AG08396 (cell line): Measurements from ENCODE around the gene KANSL1.

Source experiments
- DNase-seq: peaks from one replicate; pipeline ENCODE4 v3.0.0; 2012; ENCODE audit warnings: low spot score, mixed read lengths

KANSL1 gene

DNA sequence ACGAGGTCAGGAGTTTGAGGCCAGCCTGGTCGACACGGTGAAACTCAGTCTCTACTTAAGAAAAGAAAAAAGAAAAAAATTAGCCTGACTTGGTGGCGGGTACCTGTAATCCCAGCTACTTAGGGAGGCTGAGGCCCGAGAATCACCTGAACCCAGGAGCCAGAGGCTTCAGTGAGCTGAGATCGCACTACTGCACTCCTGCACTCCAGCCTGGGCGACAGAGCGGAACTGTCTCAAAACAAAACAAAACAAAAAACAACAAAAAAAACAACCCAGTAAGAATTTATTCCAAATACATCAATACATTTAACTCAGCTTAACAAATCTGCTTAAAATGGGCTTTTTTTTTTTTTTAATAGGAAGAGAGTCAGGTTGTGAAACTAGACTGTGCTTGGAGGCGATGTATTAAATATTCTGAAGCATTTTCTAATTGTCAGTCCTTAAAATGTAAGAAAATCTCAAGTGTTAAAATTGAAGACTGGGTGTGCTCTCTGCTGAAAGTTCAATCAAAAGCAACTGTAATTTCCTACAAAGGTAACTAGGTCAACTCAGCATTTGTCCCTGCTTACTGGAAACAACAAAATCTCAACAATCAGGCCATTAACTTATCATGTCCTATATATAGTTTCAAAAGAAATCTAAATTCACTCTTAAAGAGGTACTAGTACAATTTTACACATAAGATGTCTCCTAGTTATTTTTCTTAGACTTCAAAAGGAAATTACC is 23.2 kb downstream of the KANSL1 start:
- DNase-seq: no peak

DNA sequence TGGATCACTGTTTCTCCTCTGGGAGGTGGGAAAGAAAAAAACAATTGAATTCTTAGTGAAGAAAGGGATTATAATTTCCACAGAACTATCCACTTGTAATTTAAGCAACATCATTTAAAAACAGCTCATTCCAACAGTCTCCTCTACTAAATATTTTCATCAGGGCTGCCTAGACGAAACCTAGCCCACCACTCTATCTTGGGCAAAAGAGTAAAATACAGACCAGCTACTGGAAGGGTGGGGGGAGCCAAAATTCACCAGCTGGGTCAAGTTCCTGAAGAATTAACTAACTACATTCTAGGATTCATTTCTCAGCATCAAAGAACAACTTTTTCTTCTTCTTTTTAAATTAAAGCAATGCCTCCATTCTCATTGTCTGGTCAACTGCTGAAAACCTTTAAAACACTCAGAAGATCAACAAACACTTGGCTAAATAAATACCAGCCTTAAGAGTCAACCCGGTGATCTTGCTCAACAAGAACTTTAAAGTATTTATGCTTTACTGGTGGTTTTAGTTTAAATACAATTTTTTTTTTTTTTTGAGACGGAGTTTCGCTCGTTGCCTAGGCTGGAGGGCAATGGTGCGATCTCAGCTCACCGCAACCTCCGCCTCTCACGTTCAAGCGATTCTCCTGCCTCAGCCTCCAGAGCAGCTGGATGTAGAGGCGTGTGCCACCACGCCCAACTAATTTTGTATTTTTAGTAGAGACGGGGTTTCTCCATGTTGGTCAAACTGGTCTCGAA is 25.2 kb downstream of the KANSL1 start:
- DNase-seq: peak; percentile 68

DNA sequence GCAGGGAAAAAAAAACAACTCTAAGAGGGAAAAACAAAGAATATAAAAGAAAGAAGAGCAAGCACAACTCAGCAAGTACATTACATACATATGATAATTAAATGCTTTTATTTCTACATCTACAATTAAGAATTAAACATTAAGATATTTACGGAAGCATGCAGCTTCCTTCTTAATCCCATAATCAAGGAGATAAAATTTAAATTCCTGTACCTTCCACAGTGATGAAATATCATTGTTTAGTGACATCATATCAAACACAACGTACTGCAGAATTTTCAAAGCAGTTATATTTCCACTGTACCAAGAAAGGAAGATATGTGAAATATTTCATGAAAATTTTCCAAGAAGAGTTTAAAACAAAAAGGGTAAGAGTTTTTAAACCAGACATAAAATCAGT is 26.0 kb downstream of the KANSL1 start:
- DNase-seq: no peak

DNA sequence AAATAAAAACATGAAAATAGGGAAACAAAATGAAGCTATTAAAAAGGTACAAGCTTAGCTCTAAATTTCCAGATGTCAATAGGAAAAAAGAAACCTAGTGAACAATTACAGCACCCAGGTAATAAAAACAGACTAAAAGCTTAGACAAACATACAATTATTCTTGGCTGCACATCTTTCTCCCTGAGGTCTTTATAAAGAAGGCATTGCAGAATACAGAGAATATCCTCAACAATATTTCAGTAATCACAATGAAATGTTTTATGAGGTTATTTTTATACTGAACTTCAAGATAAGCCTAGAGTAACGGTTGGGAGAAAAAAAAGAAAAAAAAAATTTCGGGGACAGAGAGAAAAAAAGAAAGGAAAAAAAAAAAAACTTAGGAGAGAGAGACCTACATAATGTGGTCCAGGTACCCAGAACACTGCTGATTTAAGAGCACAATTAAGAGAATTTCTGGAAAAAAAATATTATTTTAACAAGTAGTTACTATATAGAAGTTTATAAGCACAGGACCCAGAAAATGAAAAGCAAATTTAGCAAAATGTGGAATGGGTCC is 26.5 kb downstream of the KANSL1 start:
- DNase-seq: no peak

DNA sequence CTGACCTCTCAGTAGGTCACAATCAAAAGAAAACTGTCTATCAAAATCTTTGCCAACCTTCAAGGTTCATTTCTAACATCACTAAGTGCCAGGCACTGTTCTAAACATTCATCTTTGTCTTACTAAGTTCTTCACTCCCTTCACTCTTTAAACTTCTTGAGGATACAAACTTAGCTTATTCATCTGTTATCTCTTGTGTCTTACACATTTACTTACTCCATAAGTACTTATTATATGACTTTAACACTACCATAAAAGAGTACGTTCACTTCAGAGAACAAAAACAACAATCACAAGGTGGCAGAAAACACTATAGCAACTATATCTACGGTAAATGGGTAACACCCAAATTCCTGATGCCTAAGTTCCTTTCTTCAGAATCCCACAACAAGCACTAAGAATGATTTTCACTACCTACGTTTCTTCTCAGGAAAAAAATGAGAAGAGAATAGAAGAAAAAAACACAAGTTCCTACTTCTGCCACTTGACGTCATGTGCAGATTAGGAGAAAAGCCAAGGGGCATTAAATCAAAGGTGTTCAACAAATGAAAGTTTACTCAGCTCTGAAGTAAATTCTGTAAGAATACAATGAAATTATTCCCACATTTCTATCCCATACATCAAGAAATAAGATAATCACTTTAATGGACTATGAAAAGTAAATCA is 29.2 kb downstream of the KANSL1 start:
- DNase-seq: no peak

DNA sequence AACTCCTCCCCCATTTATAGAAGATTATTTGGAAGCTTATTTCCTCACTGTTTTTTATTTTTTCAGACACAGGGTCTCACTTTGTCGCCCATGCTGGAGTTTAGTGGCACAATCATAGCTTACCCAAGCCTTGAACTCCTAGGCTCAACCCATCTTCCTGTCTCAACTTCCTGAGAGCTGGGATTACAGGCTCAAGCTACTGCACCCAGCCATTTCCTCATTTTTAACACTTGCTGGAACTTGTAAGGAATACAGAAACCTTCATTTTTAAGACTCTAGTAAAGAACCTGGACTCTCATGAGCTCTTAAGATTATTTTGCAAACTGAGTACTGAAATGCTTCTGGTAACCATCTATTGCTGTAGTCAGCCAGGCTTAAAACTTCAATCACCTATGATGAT is 29.9 kb downstream of the KANSL1 start:
- no peak for DNase-seq

DNA sequence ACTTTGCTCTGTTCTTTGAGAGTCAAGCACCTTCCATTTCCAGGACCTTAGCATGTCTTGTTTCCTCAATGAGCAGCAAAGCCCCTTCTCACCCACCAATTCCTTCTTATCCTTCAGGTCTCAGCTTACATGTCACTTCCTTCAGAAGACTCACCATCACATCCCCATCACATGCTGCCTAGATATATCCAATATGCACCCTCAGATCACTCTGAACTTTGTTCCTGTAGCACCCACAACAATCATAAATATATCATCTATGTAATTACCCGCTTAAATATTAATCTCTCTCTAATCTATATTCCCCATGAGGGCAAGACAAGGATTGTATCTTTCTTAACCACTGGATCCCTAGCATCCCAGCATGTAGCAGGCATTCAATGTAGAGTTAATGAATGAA is 30.4 kb downstream of the KANSL1 start:
- DNase-seq: no peak

DNA sequence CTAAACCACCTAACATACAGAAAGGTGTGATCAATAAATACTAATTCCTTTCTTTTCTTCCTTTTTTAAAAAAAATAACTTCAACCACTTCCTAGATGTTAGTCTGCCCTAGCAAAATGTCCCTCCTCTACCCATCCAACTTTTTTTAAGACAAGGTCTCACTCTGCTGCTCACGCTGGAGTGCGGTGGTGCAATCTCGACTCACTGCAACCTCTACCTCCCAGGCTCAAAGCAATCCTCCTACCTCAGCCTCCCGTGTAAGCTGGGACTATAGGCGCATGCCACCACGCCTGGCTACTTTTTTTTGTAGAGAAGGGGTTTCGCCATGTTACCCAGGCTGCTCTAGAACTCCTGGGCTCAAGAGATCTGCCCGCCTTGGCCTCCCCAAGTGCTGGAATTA is 33.1 kb downstream of the KANSL1 start:
- DNase-seq: no peak

DNA sequence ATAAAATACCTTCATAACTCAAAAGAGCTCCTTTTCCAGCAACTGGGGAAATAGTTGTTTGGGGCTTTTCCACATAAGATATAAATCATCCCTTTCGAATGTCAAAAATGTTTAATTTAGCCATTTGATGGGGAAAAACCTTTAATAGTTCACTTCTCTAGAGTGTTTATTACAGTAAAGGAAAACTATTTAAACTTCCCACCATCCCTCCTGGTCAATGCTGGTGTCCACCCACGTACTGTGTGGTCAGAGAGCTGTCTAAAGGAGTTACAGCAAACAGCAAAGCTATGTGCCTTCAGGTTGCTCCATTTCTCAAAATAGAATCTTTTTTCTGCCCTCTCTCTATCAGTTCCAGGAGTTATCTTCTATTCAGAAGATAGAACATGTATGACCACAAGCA is 33.5 kb downstream of the KANSL1 start:
- peak; percentile 82 for DNase-seq

DNA sequence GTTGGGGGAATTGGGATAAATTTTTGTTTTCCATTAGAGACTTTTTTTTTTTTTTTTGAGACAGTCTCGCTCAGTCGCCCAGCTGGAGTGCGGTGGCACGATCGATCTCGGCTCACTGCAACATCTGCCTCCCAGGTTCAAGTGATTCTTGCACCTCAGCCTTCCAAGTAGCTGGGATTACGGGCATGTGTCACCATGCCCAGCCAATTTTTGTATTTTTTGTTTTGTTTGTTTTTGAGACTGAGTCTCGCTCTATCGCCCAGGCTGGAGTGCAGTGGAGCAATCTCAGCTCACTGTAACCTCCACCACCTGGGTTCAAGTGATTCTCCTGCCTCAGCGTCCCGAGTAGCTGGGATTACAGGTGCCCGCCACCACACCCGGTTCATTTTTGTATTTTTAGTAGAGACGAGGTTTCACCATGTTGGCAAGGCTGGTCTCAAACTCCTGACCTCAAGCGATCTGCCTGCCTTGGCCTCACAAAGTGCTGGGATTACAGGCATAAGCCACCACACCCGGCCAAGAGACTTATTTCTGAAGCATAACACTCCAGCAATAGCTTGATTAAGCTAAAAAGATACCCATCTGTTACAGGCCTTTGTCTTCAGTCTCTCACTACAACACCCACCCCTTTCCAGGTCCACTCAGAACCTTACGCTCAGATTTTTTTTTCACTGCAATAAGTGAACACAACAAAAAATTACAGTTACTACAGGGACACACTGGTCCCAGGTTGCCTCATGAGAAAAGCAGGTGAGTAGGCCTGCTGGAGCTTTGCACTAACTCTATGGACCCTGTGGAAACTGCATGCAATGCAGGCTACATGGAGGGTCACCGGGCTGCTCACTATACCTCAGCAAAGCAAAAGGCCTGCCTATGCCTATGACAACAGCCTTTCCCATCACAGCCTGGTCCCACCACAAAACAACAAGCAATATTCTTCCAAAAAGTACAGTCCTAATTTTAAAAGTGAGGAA is 34.6 kb downstream of the KANSL1 start:
- no peak for DNase-seq

DNA sequence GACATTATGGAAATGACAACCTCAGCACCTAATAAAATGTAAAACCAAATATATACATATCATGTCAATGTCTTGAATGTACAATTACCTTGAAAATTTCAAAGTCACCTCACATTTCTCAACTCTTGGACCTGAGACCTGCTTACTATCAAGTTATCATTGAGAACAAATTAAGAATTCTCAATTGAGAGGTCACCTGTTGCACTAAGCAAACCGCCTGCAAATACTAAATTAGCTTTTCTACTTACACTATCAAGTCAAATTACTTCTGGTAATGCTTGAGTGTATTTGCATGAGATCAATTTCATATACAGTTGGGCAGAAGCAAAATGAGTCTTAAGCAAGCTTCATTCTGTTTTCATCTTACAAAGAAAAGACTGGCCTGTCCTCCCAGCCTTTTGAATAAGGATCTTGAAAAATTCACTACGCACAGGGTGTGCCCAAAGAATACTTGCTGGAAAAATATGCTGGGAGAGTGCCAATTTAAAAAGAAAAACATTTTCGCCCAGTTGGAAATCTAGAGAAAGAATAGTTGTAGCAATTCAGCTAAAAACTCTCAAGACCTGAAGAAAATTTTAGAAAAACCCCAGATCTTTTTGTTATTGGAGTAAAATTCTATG is 35.7 kb downstream of the KANSL1 start:
- no peak for DNase-seq

DNA sequence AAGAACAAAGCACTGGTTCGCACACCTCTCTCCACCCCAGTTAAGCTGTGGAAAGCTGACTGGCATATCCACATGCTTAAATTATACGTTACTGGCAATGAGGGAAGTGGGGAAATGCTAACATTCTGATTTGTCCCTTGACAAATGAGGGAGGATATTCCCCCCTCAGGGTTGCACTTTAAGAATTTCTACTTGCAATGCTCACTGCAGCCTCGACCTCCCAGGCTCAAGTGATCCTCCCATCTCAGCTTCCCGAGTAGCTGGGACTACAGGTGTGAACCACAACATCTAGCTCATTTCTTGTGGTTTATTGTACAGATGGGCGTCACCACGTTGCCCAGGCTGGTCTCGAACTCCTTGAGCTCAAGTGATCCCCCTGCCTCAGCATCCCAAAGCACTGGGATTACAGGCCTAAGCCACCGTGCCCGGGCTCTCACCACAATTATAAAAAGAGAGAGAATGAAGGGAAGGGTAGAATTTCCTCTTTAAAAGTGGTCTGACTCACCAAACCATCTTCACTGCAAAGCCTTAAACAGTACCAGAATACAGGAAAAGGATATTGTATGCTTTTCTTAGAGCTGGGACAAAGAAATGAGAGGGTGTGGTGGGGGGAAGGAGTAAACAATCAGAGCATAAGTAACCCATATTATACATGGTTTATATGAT is 38.9 kb downstream of the KANSL1 start:
- no peak for DNase-seq

DNA sequence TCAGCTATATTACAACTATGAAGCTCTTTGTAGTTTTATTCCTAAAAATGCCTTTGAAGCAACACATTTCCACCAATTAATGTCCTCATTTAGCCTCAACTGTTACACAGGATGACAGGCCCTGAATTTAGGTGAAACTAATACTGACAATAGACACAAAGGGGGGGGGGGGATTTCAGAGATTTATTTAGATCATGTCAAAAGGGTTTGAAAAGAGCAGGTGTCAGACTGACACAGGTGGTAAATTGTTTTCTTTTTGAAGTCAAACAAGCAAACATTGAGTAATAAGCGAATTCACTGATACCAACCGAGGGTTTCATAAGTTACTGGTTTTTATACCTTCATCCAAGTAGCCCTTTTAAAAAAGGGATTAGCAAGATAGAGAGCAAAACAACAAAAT is 40.8 kb downstream of the KANSL1 start:
- DNase-seq: no peak

DNA sequence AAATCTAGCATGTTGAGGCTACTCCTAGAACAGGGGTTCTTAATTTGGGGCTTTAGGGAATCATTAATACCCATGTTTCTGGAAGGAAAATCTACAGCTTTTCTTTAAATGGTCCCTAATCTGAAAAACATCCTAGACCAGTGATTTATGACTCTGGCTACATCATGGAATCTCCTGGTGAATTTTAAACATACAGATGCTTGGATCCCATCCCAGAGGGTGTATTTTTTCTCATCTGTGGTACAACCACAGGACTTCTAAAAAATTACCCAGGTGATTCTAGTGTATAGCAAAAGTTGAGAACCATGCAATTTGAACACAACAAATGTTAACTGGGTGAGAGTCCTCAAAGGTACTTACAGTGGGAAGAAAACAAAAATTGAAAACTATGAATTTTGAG is 41.5 kb downstream of the KANSL1 start:
- no peak for DNase-seq

DNA sequence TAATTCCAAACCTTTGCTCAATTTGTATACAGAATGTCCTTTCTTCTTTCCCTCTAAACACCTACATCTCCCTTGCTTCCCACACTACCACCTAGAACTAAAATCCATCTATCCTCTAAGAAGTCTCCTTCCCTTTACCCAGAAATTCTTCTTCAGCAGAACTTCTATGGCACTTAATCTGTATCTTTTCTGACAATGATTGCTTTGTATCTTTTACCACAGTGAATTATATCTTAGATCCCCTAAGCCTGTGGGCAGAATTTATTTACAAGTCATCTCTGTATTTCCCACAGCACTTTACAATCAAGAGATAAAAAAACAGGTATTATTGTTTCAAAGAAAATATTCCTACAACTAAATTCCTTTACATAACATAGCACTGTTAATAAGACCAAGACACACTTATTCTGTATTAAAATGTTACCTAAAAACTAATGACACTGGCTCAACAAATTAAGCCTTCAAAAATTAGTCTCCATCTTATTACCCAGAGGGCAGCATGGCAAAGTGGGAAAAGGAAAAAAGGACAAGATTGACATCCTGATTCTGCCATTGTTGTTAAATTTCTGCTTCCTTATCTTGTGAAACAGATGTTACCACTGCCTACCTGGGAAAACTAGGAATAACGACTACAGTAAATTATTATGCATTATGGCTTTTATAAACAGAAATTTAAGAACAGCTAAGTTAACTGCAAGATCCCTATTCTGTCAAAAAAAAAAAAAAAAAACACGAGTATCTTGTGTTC is 42.8 kb downstream of the KANSL1 start:
- DNase-seq: no peak

DNA sequence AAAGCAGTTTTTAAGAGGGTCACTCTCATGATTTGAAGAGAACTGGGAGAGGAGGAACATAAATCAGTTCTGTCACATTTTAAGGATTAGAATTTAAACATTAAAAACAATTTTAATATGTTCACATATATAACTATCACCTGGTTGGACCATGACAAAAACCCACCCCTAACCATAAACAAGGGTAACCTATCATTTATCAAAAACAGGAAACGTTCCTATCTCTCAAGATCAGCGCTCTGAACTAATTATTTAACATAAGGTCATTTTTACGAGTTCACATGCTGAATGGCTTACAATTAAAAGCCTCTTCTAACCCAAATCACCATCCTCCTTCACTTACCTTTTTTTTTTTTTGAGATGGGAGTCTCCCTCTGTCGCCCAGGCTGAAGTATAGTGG is 45.0 kb downstream of the KANSL1 start:
- no peak for DNase-seq

DNA sequence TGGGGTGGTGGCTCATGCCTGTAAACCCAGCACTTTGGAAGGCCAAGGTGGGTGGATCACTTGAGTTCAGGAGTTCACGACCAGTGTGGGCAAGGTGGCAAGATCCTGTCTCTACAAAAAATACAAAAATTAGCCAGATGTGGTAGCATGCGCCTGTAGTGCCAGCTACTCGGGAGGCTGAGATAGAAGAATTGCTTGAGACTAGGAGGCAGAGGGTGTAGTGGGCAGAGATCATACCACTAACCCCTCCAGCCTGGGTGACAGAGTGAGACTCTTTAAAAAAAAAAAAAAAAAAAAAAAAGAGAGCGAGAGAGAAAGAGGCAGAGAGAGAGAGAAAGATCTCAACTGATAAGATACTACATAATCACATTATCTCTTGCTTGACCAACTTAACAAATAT is 45.9 kb downstream of the KANSL1 start:
- no peak for DNase-seq

DNA sequence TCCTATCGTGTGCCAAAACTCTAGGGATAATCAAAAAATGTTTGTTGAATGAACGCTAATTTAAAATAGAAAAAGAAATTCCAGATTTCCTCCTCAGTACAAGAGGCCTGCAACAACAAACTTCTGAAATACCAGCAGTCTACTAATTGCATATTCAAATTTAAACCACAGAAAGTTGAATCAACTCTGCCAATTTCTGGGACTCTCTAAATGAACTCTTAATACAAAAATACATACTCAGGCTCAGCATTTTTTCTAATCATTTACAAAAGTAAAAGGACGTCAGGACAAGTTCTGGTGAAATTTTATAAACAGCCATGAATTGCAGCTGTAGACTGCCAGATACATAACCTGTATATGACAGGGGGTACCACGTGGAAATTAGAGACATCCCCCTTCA is 49.0 kb downstream of the KANSL1 start:
- no peak for DNase-seq

DNA sequence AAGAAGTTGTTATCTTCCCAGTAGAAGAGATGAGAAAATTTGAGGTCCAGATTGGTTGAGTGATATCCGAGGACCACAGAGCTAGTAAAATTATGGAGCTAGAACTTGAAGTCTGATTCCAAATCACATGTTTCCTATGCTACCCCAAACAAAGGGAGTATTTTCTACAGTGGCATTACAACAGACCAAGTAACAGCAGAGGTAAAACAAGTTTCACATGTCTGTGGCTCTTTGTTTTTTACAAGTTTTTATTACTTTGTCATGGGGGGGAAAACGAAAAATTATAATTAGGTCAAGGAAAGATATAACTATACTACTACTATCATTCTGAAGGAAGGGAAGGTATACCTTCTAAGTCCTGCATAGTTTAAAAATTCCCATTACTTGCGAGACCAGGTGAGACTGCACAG is 49.4 kb downstream of the KANSL1 start:
- no peak for DNase-seq

DNA sequence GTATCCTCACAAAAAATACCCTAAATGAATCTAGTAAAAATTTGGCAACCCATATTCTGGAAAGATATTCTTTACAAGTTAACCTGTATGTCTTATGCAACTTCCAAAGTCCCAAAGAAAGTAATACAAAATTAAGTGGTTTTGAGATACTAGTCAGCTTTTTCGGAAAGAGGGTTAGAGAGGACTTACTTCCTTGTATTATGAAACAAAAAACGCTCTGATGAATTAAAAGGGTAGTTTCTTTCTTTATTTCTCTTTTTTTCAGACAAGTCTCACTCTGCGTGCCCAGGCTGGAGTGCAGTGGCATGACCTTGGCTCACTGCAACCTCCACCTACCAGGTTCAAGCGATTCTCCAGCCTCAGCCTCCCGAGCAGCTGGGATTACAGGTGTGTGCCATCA is 51.6 kb downstream of the KANSL1 start:
- no peak for DNase-seq
